HG02938 (cell line): ENCODE data around the gene KRTAP12-3.
"Not testable (repeated sequence)": the region's sequence is repeated elsewhere in the genome, so short reads cannot be mapped to it uniquely, and the experiment has no call there.

Source experiments
- ATAC-seq: cut with Tn5 transposase; IDR thresholded peaks from one replicate; pipeline ENCODE4 v1.9.1; 2021; ENCODE audit warnings: mild to moderate bottlenecking, moderate library complexity; ENCODE audit not compliant: unreplicated experiment

The KRTAP12-3 gene

GRCh38 chr21:44627181-44627822 lies 30.4 kb upstream of the KRTAP12-3 start:
- ATAC-seq = not testable (repeated sequence)

- ATAC-seq = not testable (repeated sequence)
Observed at GRCh38 chr21:44627831-44628233, 29.9 kb upstream of the KRTAP12-3 start.

DNA sequence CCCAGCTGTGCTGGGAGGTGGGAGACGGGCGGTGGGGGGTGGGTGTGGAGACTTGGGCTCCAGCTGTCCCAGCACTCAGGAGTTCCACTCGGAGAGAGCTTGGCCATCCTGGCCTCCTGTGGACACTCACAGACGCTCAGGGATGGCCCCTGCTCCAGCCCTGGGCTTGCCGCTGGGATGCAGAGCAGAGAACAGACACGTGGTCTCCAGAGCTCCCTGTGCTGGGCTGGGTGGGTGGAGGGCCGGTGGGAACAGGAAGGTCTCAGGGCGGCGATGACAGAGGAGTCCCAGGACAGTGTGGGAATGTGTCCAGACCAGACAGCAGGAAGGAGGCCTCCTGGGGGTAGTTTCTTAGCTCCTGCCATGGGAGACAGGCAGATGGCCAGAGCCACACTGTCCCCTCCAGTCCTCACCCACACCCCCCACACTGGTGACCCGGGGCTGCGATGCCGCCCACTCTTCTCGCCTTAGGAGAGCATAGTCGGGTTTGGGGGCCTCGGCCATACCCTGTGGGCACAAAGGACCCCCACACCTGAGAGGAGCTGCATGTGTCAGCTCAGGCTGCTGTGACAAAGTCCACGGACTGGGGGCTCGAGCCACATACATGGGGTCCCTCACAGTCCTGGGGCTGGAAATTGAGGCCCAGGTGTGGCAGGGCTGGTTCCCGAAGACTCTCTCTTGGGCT lies 28.9 kb upstream of the KRTAP12-3 start:
- ATAC-seq = no peak

DNA sequence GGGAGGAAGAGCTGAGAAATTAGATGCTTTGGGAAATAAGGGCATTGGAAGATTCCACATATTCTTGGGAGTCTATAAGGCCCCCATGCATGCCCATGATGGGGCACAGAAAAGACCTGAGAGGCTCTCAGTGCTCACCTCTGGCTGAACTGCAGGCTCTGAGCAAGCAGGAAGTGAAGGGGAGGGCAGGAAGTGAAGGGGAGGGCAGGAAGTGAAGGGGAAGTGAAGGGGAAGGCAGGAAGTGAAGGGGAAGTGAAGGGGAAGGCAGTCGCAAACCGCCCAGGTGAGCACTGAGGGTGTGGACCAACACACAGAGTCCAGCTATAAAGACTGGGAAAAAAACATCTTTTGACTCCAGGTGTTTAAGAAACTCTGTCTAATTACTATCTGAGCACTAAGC lies 27.3 kb upstream of the KRTAP12-3 start:
- no peak for ATAC-seq

DNA sequence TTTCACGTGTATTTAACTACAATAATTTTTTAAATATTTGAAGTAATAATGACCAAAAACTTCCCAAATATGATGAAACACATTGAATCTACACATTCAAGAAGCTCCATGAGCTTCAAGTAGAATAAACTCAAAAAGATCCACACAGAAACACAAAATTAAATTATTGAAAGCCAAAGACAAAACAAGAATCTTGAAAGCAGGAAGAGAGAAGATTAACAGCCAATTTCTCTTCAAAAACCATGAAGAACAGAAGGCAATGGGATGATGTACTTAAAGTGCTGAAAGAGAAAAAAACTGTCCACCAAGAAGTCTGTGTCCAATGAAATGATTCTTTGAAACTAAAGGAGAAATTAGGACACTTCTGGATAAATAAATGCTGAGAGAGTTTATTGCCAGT lies 25.7 kb upstream of the KRTAP12-3 start:
- no peak for ATAC-seq

- ATAC-seq = no peak
Observed at GRCh38 chr21:44636209-44637017, 21.3 kb upstream of the KRTAP12-3 start.

DNA sequence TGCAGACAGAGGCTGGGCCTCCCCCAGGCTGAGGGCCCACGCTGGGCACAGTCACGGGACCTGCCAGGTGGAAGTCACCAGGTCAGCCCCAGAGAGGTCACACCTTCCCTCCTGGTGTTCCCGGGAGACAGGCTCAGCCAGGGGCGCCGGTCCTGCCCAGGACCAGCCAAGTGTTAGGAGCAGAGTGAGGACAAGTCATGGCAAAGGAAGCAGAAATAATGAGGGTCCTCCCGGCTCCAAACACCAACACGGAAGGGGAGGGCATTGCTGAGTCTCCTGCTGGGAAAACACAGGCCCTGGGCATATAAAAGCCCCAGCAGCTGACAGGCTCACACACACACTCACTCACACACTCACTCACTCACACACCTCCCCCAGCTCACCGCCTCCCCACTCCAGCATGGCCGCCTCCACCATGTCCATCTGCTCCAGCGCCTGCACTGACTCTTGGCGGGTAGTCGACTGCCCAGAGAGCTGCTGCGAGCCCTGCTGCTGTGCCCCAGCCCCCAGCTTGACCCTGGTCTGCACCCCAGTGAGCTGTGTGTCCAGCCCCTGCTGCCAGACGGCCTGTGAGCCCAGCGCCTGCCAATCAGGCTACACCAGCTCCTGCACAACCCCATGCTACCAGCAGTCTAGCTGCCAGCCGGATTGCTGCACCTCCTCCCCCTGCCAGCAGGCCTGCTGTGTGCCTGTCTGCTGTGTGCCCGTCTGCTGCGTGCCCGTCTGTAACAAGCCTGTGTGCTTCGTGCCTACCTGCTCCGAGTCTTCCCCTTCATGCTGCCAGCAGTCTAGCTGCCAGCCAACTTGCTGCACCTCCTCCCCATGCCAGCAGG lies 20.5 kb upstream of the KRTAP12-3 start, which contains the start of gene KRTAP10-10:
KRTAP10-10 (plus strand) TSS at position 339 of the 833 bp plus-strand sequence; CDS start at position 401, 62 bp downstream.
- no peak for ATAC-seq

DNA sequence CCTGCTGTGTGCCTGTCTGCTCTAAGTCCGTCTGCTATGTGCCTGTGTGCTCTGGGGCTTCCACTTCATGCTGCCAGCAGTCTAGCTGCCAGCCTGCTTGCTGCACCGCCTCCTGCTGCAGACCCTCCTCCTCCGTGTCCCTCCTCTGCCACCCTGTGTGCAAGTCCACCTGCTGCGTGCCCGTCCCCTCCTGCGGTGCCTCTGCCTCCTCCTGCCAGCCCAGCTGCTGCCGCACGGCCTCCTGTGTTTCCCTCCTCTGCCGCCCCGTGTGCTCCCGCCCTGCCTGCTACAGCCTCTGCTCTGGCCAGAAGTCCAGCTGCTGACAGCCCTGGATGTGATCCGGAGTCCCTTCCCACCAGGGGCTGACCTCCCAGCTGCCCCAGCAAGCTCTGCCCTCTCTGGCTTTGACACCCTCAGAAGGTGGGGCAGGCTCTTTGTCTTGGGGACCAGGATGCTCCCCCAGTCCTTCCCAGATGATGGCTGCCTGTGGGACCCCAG lies 19.8 kb upstream of the KRTAP12-3 start:
- not testable (repeated sequence) for ATAC-seq

DNA sequence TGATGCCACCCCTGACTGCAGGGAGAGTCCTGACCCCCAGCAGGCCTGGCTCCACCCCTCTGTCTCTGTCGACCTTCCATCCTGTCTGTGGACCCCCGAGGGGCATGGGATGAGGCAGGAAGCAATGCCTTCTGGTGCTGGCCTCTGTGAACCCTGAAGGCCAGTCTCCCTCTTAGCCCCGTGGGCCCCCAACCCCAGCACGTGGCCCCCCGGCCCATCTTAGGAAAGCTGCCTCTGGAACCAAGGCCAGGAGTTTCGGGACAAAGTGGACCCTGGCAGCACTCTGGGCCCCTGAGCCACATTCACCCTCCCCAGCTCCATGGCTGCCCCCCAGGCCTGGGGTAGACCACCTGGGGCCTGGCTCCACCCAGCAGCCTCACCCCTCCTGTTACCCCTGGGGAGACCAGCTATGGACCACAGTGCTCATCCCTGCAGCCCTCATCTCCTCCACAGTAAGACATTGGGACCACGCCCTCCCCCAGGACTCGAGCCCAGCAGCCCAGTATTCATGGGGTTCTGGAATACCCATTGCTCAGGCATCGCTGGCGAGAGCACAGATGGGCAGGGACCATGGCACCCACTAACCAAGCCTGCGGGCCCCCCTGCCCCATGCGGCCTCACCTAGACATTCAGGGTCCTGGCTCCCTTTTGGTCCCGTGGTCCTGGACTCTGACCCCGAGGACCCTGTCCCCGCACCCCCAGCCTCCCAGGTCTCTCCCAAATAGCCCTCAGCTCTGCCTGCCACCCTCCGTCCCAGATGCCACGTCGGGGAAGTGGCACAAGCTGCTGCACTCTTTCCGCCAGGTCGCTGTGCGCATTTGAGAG lies 19.0 kb upstream of the KRTAP12-3 start:
- ATAC-seq = not testable (repeated sequence)

DNA sequence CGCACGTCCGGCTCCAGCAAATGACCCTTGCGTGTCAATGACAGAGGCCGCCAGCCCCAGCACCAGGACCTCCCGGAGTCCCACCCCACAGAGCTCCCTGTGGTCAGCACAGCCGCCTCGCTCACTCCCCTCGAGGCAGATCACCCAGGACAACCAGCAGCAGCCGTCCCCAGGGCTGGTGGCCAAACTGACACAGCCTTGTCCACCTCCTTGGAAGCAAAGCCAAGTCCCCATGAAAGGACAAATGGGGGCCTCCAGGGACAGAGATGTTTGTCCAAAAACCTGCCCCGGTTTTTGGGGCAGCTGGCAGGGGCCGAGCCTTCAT lies 18.4 kb upstream of the KRTAP12-3 start:
- ATAC-seq = no peak

DNA sequence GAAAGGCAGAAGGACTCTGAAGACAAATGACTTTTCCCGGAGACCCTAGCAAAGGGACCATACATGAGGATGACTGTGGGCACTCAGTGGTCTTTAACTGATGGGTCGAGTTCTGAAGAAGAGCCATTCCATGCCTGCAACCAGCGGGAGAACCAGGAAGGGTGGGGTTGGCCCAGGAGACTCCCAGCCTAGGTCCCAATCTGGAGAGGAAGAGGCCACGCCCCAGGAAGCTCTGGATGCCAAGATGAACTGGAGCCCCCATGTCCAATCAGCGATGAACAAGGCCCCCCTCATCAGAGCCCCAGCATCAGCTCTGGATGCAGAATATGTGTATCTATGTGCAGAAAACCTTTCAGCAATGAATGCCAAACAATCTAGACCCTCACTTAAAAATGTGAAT lies 17.0 kb upstream of the KRTAP12-3 start:
- ATAC-seq = no peak

- no peak for ATAC-seq
Observed at GRCh38 chr21:44643741-44644310, 13.9 kb upstream of the KRTAP12-3 start.

DNA sequence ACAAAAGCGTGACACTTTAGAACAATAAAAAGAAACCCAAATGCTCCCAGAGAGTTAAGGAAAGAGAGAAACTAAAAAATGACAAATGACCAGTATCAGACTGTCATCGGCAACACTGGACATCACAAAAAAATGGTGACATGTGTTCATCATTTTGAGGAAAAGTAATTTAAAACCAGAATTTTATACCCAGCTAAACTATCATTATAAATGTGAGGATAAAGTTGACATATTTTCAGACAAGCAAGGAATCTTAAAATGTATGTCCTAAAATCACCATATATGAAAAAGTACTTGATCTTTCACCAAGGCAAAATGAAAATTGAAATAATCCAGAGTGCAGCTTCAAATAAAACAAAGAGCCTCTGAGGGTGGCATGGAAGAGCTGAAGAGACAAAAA lies 12.9 kb upstream of the KRTAP12-3 start:
- no peak for ATAC-seq

- ATAC-seq = not testable (repeated sequence)
Observed at GRCh38 chr21:44646366-44647221, 11.1 kb upstream of the KRTAP12-3 start, which contains the start of gene KRTAP10-11. KRTAP10-11 (plus strand) TSS chr21:44646414; CDS start chr21:44646459, 45 bp downstream.

- no peak for ATAC-seq
Observed at GRCh38 chr21:44647222-44647552, 10.5 kb upstream of the KRTAP12-3 start.

DNA sequence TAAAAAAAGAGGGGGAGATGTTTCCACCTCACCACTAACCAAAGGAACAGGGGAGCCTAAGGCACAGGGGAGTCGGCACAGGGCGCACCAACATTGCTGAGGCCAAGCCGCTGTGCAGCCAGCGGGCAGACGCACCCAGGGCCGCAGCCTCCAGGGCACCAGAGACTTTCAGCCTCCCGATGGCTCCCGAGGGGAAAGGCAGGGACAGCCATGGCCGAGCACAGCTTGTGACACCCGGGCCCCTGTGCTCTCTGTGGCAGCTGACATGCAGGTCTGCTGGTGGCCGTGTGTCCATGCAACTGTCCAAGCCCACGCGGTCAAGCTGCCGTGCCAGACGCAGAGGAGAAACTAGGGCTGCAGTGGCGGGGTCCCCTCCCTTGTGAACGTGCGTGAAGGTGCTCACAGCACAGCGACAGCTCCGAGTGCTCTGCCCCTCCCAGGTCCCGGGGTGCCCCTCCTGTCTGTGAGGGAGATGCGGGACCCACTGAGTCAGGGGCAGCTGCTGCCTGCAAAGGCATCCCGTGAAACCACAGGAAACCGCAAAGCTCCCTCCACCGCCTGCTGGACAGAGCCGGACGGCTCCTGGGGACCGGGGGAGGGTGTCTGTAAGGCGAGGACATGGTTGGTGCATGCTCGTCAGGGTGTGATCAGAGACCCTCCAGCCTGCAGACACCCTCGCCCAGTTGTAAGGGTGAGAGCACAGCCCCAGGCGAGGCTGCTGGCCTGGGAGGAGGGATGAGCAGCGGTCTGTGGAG lies 9.0 kb upstream of the KRTAP12-3 start:
- no peak for ATAC-seq

DNA sequence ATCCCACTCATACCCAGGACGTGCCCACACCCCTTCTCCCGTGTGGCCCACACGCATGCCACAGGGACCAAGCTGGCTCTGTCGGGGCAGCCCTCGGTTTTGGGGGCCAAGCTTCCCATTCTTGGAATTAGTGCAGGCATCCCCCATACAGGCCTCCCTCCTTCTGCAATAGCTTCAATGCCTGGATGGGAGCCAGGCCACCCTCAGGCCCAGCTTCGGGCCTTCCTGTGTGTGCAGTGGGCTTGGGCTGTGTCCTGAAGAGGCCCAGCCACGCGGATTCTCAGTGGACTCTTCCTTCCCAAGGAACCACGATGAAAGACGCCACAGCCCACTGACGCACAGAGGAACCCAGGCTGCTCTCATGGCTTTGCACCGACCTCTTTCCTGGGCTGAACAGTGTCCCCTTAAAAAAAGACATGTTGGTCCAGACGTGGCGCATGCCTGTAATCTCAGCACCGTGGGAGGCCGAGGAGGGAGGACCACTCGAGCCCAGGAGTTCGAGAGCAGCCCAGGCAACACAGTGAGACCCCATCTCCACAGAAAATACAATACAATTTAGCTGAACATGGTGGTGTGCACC lies 8.1 kb upstream of the KRTAP12-3 start:
- ATAC-seq = no peak
